Activated T-cell treated with anti-CD3 and anti-CD28 coated beads, Interleukin-2, amount 50 U/mL, for 72 hours (primary cell): Measurements from ENCODE around the gene CEP85L. TPM values are rescaled to one million over a fixed set of nuclear protein-coding genes. Genes with fewer than 3 reads are reported as not detected.

Source experiments
- ATAC-seq, 2 donors: fragments of 150-1000 bp; cut with Tn5 transposase; replicated peaks in 1 of 2; 2 replicates each; pipeline ENCODE4 v1.10.0; 2021; ENCODE audit warnings: moderate library complexity in 2 of 2, mild to moderate bottlenecking in 1 of 2
- DNase-seq, 2 donors: peaks; one replicate each; pipeline ENCODE4 v3.0.0; 2021 to 2022; ENCODE audit warnings: mixed read lengths in 1 of 2
- H3K27ac Mint-ChIP-seq: one replicate; pipeline ENCODE4 v1.8.0; 2022; ENCODE audit warnings: mild to moderate bottlenecking, moderate library complexity, mixed read lengths
- H3K27me3 Mint-ChIP-seq: one replicate; pipeline ENCODE4 v1.8.0; 2022; ENCODE audit warnings: low read depth, mixed read lengths
- H3K36me3 Mint-ChIP-seq, 2 donors: one replicate each; pipeline ENCODE4 v1.8.0; 2022; ENCODE audit warnings: mixed read lengths in 2 of 2, mild to moderate bottlenecking in 1 of 2; ENCODE audit not compliant: insufficient read depth in 2 of 2
- H3K4me1 Mint-ChIP-seq: one replicate; pipeline ENCODE4 v1.8.0; 2022; ENCODE audit warnings: low read depth, mixed read lengths
- H3K4me3 Mint-ChIP-seq, 2 donors: one replicate each; pipeline ENCODE4 v1.8.0; 2022; ENCODE audit warnings: mild to moderate bottlenecking in 2 of 2, mixed read lengths in 2 of 2, moderate library complexity in 2 of 2
- H3K9me3 Mint-ChIP-seq, 2 donors: one replicate each; pipeline ENCODE4 v1.8.0; 2022; ENCODE audit warnings: mixed read lengths in 2 of 2
- total RNA-seq, 2 donors: library from RNA; stranded (reverse); gene quantifications; one replicate each; pipeline ENCODE4 v1.2.3, GENCODE V29; 2022

CEP85L gene
- total RNA-seq, 2 donors from 2014 or later = 32.4 to 44.7 TPM

DNA sequence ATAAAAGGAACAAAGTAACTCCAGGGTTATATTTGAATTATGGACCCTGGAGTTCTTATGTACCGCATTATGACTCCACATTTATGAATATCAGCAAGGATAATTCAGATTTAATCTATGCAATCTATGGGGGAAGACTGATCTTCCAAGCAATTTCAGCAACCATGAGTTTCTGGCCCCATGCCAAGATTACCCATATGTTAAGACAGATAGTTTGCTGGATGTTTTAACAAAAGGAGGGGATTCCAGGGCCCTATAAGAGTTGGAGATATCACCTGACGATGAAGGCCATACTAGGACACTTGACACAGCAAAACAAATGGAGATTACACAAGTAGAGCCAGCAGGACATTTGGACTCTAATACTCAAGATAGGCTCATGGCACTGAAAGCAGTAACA is 149.2 kb downstream of the CEP85L start:
- no peak for ATAC-seq
- peaks cover 19 to 29% of the 10 kb centered on the region in 2 donors for H3K36me3 Mint-ChIP-seq
- peaks cover 10% of the 10 kb centered on the region for H3K4me1 Mint-ChIP-seq
- peaks cover 2 to 4% of the 10 kb centered on the region in 2 donors for H3K9me3 Mint-ChIP-seq
- no peaks in the 10 kb centered on the region for H3K27me3 Mint-ChIP-seq
- no peak for DNase-seq
- no peak overlapping the region for H3K4me3 Mint-ChIP-seq
- H3K27ac Mint-ChIP-seq = no peak overlapping the region

DNA sequence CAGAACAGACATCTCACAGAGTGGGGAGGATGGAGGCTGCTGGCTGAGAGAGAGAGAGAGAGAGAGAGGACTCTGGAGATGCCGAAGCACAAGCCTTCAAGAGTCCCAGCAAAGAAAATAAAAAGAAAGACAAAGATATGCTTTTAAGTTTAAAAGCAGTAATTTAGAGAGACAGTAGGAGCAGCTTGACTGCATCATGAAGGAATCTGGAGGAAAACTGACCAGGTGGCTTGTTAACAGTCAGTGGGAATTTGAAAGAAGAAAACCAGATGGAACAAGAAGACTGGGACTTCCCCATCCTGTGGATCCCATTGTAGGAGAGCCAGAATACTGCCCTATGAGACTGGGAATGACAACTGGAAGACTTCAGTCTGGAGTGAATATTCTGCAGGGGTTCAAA is 149.6 kb downstream of the CEP85L start:
- Mint-ChIP-seq H3K9me3 (peaks cover 2 to 4% of the 10 kb centered on the region in 2 donors), H3K4me1 (peaks cover 6% of the 10 kb centered on the region), H3K4me3 (no peak overlapping the region), H3K27me3 (no peaks in the 10 kb centered on the region), H3K27ac (no peak overlapping the region), H3K36me3 (peaks cover 19 to 29% of the 10 kb centered on the region in 2 donors)
- ATAC-seq (no peak), DNase-seq (no peak)

DNA sequence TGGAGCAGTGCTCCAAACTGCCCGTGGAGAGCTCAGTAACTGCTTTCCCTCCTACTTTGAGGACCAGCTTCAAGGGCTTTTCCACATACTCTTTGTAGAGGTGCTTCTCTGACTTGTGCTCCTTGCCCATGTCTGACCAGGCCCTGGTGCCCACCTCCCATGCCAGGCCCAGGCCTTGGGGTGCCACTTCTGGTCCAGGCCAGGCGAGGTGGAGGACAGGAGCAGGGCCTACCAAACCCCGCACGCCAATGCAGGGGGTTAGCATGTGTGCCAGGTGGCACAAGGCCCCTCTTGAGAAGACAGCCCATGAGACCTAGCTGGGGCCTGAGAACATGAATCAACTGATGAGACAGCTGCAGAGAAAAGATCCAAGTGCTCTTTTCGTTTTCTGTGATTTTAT is 150.3 kb downstream of the CEP85L start:
- Mint-ChIP-seq H3K4me3 (no peak overlapping the region), H3K36me3 (peaks cover 19 to 29% of the 10 kb centered on the region in 2 donors), H3K27ac (no peak overlapping the region), H3K27me3 (no peaks in the 10 kb centered on the region), H3K4me1 (peaks cover 5% of the 10 kb centered on the region), H3K9me3 (peaks cover 2 to 4% of the 10 kb centered on the region in 2 donors)
- ATAC-seq = no peak
- DNase-seq = no peak

DNA sequence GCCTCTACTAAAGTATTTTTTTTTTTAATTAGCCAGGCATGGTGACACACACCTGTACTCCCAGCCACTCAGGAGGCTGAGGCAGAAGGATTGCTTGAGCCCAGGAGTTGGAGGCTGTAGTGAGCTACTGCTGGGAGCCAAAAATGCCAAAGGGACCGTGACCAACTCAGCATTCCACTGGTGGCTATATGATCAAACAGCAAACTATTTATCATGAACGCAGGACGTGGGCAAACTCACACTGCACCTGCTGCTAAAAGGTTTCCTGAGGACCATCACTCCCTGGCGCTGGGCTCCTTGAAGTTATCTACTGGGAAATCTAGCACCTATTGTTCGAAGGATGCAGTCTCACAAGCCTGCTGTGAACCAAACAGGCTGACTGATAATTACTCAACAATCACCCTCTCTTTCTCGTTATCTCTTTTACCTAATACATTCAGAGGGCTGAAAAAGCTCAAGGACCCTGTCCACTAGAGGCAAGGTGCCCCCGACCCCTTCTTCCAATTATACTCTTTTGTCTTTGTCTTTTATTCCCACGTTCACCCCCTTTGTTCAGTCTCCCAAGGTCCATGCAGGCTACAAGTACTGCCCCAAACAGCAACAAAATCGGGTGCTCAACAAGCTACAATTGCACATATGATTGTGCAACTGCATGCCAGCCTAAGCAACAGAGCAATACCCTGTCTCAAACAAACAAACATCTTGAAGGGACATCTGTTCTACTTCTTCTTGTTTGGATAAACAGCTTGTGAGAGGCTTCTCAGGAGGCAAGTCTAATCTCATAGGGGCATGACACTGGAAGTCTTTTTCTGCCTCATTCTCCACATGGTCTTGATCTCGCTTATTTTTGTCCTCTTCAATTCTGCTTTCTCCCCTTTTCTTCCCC is 151.0 kb downstream of the CEP85L start:
- H3K4me1 Mint-ChIP-seq = peaks cover 9% of the 10 kb centered on the region
- H3K4me3 Mint-ChIP-seq = no peak overlapping the region
- peaks cover 2 to 4% of the 10 kb centered on the region in 2 donors for H3K9me3 Mint-ChIP-seq
- no peak overlapping the region for H3K27ac Mint-ChIP-seq
- DNase-seq = no peak
- H3K36me3 Mint-ChIP-seq = peaks cover 19 to 32% of the 10 kb centered on the region in 2 donors
- no peaks in the 10 kb centered on the region for H3K27me3 Mint-ChIP-seq
- no peak for ATAC-seq

DNA sequence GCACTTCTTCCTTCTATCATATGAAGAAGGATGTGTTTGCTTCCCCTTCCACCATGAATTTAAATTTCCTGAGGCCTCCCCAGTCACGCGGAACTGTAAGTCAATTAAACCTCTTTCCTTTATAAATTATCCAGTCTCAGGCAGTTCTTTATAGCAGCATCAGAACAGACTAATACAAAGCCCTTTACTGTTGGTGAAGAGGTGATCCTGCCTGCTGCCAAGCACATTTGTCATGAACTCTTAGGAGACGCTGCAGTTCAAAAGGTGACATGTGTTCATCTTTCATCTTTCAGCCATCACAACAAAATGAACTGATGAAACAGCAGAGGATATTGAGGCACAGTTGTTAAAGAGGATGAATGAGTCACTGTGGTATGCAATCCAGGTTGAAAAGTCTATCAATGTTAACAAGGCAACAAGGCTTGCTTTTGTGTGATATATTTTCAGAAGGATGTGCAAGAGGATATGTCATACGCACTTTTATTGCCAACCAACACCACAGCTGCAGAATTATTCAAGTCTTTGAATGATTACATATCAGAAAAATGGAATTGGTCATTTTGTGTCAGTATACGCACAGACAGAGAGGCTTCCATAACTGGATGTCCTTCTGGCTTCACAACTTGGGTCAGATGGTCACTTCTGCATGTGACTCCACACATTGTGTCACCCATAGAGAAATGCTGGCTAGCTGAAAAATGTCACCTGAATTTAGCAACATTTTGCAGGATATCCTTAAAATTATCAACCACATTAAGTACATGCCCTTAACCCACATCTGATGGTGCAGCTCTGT is 155.7 kb downstream of the CEP85L start:
- Mint-ChIP-seq H3K9me3 (peaks cover 2% of the 10 kb centered on the region in 2 donors), H3K36me3 (peaks cover 15 to 46% of the 10 kb centered on the region in 2 donors), H3K4me1 (peaks cover 16% of the 10 kb centered on the region), H3K4me3 (peak overlapping the region in 1 of 2 donors; percentile 5), H3K27ac (peak overlapping the region; percentile 86), H3K27me3 (no peaks in the 10 kb centered on the region)
- DNase-seq (no peak), ATAC-seq (peak; percentile 93)

DNA sequence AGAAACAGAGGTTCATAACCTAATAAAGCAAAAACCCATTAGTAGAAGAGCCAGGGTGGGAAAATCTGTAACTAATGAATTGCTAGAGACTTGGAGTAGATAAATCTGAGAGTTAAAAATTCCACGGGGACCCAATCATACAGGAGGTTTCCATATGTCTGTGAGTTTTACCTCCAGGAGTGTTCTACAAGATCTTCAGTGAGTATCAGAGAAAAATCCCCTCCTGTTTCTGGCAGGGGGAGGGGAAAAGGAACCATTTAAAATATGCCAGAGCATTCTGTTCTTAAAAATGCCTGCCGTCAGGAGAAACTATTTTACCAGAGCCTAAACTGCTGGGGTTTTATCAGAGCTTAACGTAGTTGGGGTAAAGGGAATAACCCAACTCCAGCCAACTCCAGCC is 157.3 kb downstream of the CEP85L start:
- peaks cover 0 to 4% of the 10 kb centered on the region in 2 donors for H3K9me3 Mint-ChIP-seq
- H3K4me1 Mint-ChIP-seq = peaks cover 25% of the 10 kb centered on the region
- peaks cover 19 to 58% of the 10 kb centered on the region in 2 donors for H3K36me3 Mint-ChIP-seq
- no peak for ATAC-seq
- H3K4me3 Mint-ChIP-seq = no peak overlapping the region
- DNase-seq = no peak
- peak overlapping the region; percentile 91 for H3K27ac Mint-ChIP-seq
- no peaks in the 10 kb centered on the region for H3K27me3 Mint-ChIP-seq

DNA sequence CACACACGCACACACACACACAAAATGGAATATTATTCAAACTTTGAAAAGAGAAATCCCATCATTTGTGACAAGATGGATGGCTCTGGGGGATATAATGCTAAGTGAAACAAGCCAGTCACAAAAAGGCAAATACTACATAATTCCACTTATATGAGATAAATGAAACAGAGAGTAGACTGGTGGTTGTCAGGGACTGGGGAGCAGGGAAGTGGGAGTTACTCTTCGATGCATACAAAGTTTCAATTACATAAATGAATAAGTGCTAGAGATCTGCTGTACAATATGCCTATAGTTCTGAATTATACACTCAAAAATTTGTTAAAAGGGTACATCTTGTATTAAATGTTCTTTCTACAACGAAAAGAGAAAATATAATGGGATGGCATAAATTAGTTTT is 161.4 kb downstream of the CEP85L start:
- peak; percentile 31 to 37 for ATAC-seq
- Mint-ChIP-seq H3K27ac (no peak overlapping the region), H3K4me1 (peaks cover 33% of the 10 kb centered on the region), H3K36me3 (peaks cover 35 to 73% of the 10 kb centered on the region in 2 donors), H3K9me3 (peaks cover 4 to 11% of the 10 kb centered on the region in 2 donors), H3K4me3 (no peak overlapping the region), H3K27me3 (no peaks in the 10 kb centered on the region)
- DNase-seq = no peak

DNA sequence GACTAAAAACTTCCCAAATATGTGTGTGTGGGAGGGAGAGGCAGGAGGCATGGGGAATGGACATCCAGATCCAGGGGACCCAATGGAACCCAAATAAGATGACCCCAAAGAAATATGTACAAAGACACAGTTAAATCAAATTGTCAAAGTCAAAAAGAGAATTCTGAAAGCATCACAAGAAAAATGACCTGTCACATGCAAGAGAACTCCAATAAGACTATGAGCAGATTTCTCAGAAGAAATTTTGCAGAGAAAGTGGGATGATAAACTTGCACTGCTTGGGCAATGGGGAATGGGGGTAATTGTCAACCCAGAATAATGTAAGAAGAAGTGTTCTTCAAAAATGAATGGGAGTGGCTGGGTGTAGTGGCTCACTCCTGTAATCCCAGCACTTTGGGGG is 162.8 kb downstream of the CEP85L start:
- Mint-ChIP-seq H3K4me3 (no peak overlapping the region), H3K4me1 (peaks cover 33% of the 10 kb centered on the region), H3K9me3 (peaks cover 4 to 11% of the 10 kb centered on the region in 2 donors), H3K27ac (no peak overlapping the region), H3K27me3 (no peaks in the 10 kb centered on the region), H3K36me3 (peaks cover 35 to 64% of the 10 kb centered on the region in 2 donors)
- DNase-seq (no peak), ATAC-seq (no peak)

DNA sequence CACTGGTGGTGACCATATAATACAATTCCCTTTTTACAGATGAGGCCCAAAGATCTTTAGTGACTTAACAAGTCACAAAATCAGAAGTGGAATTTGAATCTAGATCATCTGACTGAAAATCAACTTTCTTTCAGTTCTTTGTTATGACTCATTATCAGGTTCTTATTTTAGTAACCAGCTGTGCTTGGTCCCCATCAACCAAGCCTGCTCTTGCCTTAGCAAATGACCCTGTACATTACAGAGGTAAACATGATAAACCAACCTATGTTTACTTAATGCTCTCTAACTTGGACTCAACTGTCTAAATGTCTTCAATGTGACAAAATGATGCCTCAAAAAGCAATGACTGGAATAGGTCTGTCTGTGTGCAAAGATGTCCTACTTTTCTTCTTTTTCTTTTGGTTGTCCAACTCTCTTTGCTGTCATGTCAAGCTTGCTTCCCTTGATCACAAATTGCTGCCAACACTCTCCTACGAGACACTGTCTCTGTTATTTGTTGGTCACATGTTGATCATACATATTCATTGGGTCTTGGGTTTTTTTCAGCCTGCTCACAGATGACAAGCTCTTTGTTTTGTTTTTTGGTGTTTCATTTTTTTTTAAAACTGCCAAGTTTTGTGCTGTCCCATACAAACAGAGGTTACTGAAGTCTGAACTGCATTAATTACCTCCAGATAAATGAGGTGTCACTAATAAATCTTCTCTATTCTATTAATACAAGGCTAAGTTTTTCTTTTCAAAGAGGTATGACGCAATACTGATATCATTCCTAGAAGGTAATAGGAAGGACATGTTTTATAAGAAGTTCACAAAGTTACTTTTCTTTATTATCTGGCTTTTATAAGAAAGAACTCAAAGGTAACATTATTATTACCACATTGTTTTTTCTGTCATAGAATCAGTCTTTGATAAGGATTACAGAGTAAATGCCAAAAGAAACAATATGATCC is 165.5 kb downstream of the CEP85L start:
- H3K4me1 Mint-ChIP-seq = peaks cover 33% of the 10 kb centered on the region
- no peaks in the 10 kb centered on the region for H3K27me3 Mint-ChIP-seq
- H3K4me3 Mint-ChIP-seq = peak overlapping the region in 1 of 2 donors; percentile 9
- peak overlapping the region; percentile 82 for H3K27ac Mint-ChIP-seq
- ATAC-seq = peak; percentile 91 to 93
- DNase-seq = peak; percentile 25 to 27
- H3K9me3 Mint-ChIP-seq = peaks cover 4 to 11% of the 10 kb centered on the region in 2 donors
- peaks cover 27 to 44% of the 10 kb centered on the region in 2 donors for H3K36me3 Mint-ChIP-seq

DNA sequence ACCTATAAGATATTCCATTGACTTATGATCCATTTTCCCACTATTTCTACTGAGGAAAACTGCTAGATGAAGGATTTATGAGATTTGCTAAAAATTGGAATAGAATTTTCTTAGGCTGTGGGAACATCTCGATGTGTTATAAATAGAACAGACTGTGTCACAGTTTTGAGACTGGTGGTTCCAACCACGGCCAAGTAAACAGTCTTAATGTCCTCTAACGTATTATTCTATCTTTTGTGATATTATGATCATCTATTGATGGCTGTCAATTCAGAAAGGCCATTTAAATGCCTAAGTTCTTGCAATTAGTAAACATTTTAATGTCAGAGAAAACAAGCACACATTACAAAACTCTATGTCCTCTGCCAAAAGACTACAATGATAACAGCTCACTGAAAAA is 174.8 kb downstream of the CEP85L start:
- Mint-ChIP-seq H3K36me3 (peaks cover 0 to 8% of the 10 kb centered on the region in 2 donors), H3K4me1 (no peaks in the 10 kb centered on the region), H3K27me3 (no peaks in the 10 kb centered on the region), H3K4me3 (no peak overlapping the region), H3K9me3 (no peaks in the 10 kb centered on the region), H3K27ac (no peak overlapping the region)
- ATAC-seq = no peak
- DNase-seq = no peak

DNA sequence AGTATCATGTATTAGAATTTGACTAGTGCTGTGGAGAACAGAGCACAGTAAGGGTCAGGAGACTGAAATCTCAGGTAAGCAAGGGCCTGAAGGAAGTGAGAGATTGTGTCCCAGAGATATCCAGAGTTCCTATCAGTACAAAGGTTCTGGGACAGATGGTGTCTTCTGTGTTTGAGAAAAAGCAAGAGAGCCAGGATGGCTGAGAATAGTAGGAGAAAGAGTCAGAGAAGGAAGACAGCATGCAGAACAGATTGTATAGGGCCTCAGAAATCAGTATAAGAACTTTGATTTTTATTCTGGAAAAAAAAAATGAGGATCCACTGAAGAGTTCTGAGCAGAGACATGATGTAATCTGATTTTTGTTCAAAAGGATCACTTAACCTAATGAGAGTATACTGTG is 178.1 kb downstream of the CEP85L start:
- no peaks in the 10 kb centered on the region for H3K4me1 Mint-ChIP-seq
- DNase-seq = no peak
- H3K27me3 Mint-ChIP-seq = no peaks in the 10 kb centered on the region
- no peaks in the 10 kb centered on the region for H3K9me3 Mint-ChIP-seq
- H3K27ac Mint-ChIP-seq = no peak overlapping the region
- H3K36me3 Mint-ChIP-seq = peaks cover 0 to 4% of the 10 kb centered on the region in 2 donors
- ATAC-seq = no peak
- no peak overlapping the region for H3K4me3 Mint-ChIP-seq

DNA sequence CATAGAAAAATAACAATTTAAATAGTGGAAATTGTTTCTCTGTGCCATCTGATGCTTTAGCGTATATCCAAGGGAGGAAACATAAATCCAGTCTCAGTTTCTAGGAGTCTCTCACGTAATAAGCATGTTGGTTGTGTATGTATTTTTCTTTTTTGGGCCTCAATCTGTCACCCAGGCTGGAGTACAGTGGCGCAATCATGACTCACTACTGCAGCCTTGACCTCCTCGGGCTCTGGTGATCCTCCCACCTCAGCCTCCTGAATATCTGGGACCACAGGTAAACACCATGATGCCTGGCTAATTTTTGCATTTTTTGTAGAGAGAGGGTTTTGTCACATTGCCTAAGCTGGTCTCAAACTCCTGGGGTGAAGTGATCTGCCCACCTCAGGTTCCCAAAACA is 181.9 kb downstream of the CEP85L start:
- DNase-seq = no peak
- no peaks in the 10 kb centered on the region for H3K27me3 Mint-ChIP-seq
- no peaks in the 10 kb centered on the region for H3K9me3 Mint-ChIP-seq
- no peak overlapping the region for H3K4me3 Mint-ChIP-seq
- H3K4me1 Mint-ChIP-seq = peaks cover 14% of the 10 kb centered on the region
- peaks cover 10 to 23% of the 10 kb centered on the region in 2 donors for H3K36me3 Mint-ChIP-seq
- no peak for ATAC-seq
- no peak overlapping the region for H3K27ac Mint-ChIP-seq
